A673 (cell line): Measurements from ENCODE around the gene SV2C.

Experiments used
- CTCF ChIP-seq: fragments of 300-800, 200-600 bp; sonication (generic); conservative IDR thresholded peaks from 2 replicates; pipeline ENCODE4 v1.5.1; 2017; ENCODE audit warnings: low read depth, mild to moderate bottlenecking, antibody characterized with exemption, low read length, moderate library complexity, mixed read lengths
- EZH2 ChIP-seq: fragments of 200-600 bp; sonication (generic); IDR thresholded peaks from 2 replicates; pipeline ENCODE4 v1.6.1; 2017; ENCODE audit warnings: borderline replicate concordance, low read depth, mild to moderate bottlenecking, mixed read lengths, antibody characterized with exemption, low read length; ENCODE audit not compliant: poor library complexity, severe bottlenecking

GRCh38 chr5:76099756-76100155, 16.6 kb downstream of the SV2C start:
- no peak for TF ChIP-seq CTCF
- TF ChIP-seq EZH2, result no peak
